Fibroblast of lung (primary cell): Measurements from ENCODE around the gene AKR1E2.

Source experiments
- EZH2 ChIP-seq: IDR thresholded peaks from 2 replicates; pipeline ENCODE4 v1.5.1; 2012; ENCODE audit warnings: low read length, control low read depth, mild to moderate bottlenecking; ENCODE audit errors: missing control alignments
- TF ChIP-seq, protein P1 (sequence below), 2 donors: IDR thresholded peaks in 1 of 2; conservative IDR thresholded peaks in 1 of 2; 1 replicate in 1 of 2; 2 replicates in 1 of 2; pipeline ENCODE4 v1.5.1; 2011 to 2012; ENCODE audit warnings: low read length in 2 of 2, control low read depth in 1 of 2, inconsistent platforms in 1 of 2, low read depth in 1 of 2, mild to moderate bottlenecking in 1 of 2

GRCh38 chr10:4867109-4867519 is 41.1 kb downstream of the AKR1E2 start:
- TF ChIP-seq, protein P1, sequence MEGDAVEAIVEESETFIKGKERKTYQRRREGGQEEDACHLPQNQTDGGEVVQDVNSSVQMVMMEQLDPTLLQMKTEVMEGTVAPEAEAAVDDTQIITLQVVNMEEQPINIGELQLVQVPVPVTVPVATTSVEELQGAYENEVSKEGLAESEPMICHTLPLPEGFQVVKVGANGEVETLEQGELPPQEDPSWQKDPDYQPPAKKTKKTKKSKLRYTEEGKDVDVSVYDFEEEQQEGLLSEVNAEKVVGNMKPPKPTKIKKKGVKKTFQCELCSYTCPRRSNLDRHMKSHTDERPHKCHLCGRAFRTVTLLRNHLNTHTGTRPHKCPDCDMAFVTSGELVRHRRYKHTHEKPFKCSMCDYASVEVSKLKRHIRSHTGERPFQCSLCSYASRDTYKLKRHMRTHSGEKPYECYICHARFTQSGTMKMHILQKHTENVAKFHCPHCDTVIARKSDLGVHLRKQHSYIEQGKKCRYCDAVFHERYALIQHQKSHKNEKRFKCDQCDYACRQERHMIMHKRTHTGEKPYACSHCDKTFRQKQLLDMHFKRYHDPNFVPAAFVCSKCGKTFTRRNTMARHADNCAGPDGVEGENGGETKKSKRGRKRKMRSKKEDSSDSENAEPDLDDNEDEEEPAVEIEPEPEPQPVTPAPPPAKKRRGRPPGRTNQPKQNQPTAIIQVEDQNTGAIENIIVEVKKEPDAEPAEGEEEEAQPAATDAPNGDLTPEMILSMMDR (conservative IDR thresholded peaks at IDR 0.05 in 1 of 2, IDR thresholded peaks at IDR 0.05 in 1 of 2; ENCODE audit: low read depth in 1 of 2, low read length in 2 of 2), result no peak
- TF ChIP-seq EZH2, result no peak
